HG03439 (cell line): Measurements from ENCODE around the gene ZNF451.
"Not testable (repeated sequence)": the region's sequence is repeated elsewhere in the genome, so short reads cannot be mapped to it uniquely, and the experiment has no call there.

Experiments used
- ATAC-seq: cut with Tn5 transposase; IDR thresholded peaks from one replicate; pipeline ENCODE4 v1.9.1; 2021; ENCODE audit warnings: mild to moderate bottlenecking, moderate library complexity; ENCODE audit not compliant: unreplicated experiment

The ZNF451 gene

DNA sequence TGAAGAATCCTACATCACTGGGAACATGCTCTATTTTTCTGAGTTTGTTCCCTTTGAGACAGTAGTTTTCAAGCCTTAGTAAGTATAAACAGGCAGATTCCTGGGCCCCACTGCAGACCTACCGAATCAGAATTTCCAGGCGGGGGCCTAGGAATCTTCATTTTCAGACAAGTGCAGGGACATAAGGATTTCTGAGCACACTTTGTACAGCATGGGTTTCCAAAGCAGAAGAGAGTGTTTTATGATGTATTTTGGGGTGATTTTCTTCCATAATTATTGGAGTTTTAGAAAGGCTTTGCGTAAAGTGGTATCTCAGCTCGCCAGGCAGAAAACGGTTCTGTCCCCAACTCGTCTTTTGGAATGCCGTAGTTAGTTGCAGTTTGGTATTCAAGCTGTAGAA is 1.4 kb downstream of the ZNF451 start:
- ATAC-seq = not testable (repeated sequence)

GRCh38 chr6:57094689-57095088 is 4.7 kb downstream of the ZNF451 start:
- ATAC-seq = no peak

GRCh38 chr6:57097596-57097995 is 7.6 kb downstream of the ZNF451 start:
- no peak for ATAC-seq

DNA sequence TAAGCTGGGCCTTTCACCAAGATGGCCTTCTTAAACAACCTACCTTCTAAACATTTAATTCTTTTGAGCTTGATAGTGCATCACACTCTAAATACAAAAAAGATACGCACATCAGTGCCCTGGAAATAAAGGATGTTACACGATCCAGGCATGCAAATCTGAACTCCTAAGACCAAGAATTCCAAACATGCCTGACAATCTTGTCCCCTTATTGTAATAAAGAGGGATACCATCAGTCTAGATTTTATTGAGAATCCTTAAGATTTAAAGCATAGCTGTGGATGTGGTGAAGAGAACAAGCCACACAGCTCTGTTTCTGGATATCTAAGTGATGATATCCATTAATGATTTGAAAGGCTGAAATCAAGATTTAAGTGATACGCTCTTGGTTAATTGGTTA is 13.0 kb downstream of the ZNF451 start:
- no peak for ATAC-seq

DNA sequence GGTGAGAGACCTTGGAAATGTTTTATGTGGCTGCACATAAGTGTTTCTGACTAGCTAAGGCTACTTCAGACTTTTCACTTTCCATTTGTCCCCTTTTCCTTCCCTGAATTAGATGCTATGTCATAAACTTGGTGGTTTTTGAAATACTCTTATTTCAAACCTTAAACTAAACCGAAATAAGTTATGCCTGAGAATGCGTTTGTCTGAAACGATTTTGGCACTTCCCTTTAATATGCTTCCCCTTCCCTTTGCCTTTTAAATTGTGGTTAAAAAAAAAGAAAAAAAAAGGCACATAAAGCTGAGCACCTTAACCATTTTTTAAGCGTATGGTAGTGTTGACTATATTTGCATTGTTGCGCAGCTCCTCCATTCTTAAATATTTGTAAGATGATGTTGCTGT is 14.3 kb downstream of the ZNF451 start:
- ATAC-seq = no peak

DNA sequence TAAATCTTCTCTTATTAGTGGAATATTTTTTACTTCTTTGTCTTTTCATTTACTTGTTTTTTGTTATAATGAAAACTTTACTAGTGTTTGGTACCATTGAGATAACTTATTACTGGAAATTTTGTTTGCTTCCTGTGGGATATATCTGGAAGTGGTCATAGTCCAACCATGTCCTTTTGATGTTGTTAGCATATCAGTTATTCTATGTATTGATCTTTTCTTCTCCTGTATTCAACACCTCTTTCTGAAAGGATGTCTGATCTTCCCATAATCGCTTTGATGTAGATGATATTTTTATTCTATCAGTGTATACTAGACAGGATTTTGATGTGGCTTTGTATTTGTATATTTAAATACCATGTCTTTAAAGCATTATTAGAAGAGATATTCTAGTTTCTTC is 17.0 kb downstream of the ZNF451 start:
- ATAC-seq = no peak

DNA sequence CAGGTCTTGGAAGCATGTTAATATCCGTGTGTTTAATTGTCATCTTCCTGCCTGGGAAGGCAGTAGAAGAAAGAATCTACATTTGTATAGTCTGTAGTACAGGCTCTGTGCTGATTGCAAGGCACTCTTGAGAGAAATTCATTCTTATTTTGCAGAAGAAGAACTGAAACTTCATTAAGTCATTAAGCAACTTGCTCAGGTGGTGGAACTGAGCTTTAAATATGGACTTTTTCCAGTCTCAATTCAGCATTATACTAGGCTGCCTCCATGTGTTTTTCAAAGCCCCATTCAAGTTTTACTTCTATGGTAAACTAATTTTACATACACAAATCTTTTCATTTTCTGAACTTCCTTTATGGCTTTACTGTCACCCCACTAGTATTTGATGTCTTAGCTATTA is 18.7 kb downstream of the ZNF451 start:
- peak; percentile 83 for ATAC-seq

DNA sequence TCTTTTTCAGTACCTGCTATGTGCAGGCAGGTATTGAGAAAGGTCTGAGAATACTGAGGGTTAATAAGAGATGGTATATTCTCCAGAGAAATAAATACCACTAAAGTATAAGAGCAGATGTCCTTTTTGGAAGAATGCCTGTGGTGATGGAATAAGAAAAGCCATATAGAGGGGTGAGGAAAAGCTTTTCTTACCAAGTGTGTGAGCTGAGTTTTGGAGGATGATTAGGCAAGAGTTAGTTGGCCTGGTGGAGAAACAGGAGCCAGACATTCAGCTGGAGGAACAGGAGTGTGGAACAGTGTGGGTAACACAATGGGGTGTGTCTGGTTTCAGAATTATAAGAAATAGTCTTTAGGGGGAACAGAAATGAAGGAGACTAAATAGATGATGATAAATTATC is 19.9 kb downstream of the ZNF451 start:
- ATAC-seq = no peak

DNA sequence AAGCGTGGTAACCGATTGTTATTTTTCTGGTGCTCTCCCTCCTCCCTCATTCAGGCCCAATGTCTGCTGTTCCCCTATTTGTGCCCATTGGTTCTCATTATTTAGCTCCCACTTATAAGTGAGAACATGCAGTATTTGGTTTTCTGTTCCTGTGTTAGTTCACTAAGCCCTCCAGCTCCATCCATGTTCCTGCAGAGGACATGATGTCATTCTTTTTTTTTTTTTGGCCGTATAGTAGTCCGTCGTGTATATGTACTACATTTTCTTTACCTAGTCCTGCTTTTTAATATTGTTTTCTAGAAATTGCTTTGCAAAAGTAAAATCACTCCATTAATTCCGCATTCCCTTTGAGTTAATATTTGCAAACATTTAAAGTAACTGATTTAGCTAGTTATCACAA is 23.1 kb downstream of the ZNF451 start:
- ATAC-seq = no peak

- ATAC-seq = no peak
These were observed 26.8 kb downstream of the ZNF451 start for GRCh38 chr6:57116776-57117175.

GRCh38 chr6:57117796-57118195 is 27.8 kb downstream of the ZNF451 start:
- no peak for ATAC-seq

- no peak for ATAC-seq
These were observed 33.1 kb downstream of the ZNF451 start for GRCh38 chr6:57123111-57123510.

DNA sequence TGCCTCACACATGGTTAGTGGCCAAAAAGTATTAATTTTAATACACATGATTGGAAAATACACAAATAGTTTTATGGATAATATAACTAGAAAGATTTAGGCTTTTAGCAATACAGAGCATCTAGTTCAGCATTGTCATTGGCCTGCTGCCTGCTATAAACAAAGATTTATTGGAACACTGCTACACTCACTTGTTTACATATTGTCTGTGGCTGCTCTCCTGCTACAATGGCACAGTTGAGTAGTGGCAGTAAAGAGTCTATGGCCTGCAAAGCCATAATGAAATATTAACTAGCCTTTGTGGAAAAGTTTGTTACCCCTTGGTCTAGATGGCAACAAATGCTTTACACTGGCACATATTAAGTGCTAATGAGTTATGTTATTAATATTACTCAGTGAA is 37.8 kb downstream of the ZNF451 start:
- ATAC-seq = no peak

- ATAC-seq = no peak
These were observed 40.7 kb downstream of the ZNF451 start for GRCh38 chr6:57130661-57131177.

DNA sequence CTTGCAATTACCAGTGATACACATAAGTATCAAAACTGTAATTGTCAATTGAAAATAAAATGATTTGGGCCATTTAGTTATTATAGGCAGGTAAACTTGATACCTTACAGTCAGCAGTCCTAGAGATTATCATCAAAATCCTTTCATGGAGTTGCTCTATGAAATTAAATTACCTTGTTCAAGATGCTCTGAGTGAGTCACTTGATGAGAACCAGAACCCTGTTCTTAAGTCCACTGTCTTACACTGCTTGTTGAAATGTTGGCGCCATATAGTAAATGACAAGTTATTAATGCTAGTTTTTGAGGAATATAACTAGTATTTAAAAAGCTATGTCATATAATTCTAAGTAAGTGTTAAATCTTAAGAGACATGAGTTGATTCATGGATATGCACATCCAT is 45.0 kb downstream of the ZNF451 start:
- no peak for ATAC-seq

DNA sequence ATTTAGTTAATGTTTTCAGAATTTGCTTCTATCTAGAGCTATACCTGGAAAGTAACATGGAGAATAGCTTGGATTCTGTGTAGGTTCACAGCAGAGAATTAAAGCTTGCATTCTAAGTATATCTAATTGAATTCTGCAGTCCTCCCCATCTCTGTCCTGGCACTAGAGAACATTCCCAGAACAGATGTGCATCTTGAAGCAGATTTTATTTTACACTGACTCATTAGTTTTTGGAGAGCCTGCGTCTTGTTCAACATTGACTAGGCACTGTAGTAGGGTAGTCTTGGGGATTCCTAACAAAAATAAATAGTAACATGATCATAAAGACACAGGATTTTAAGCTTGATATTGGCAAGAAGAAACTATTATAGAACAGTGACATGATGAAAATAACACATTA is 45.9 kb downstream of the ZNF451 start:
- no peak for ATAC-seq

GRCh38 chr6:57137350-57137749 is 47.4 kb downstream of the ZNF451 start:
- no peak for ATAC-seq

DNA sequence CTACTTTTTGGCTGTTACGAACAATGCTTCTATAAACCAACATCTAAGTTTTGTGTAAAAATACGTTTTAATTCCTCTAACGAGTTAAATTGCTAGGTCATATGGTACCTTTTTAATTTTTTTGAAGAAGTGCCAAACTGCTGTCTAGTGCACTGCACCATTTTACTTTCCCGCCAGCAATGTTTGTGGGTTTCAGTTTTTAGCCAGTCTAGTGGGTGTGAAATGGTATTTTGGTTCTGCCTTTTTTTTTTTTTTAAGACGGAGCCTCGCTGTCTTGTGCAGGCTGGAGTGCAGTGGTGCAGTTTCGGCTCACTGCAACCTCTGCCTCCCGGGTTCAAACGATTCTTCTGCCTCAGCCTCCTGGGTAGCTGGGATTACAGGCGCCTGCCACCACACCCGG is 48.0 kb downstream of the ZNF451 start:
- ATAC-seq = no peak

DNA sequence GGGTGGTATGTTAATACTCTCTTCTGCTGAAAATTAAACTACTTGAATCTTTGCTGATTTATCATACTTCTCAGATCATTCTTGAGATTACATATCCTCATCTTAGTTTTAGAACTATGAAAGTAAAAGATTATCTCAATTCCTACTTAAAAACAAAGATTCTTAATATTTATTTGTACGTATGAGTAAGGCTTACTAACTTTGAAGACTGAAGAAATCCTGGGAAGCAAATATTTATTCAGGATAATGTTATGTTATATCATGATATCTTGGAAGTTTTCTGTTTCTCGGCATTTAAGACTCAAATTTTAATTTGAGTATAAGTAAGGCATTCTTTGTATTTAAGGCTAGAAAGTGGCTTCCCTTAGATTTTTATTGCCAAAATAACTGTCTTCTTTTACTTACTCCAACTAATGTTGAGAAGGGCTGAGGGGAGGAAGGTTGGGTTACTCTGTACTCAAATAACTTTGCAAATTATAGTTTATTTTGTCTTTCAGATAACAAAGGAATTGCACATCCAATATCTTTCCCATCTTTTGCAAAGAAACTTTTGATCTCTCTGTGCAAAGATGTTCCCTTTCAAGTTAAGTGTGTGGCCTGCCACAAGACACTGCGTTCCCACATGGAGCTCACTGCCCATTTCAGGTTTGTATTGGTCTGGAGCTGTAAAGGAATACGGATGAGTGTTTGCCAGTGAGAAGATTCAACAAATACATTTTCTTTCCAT is 51.6 kb downstream of the ZNF451 start:
- ATAC-seq = no peak

- ATAC-seq = no peak
These were observed 52.2 kb downstream of the ZNF451 start for GRCh38 chr6:57142178-57142525.

DNA sequence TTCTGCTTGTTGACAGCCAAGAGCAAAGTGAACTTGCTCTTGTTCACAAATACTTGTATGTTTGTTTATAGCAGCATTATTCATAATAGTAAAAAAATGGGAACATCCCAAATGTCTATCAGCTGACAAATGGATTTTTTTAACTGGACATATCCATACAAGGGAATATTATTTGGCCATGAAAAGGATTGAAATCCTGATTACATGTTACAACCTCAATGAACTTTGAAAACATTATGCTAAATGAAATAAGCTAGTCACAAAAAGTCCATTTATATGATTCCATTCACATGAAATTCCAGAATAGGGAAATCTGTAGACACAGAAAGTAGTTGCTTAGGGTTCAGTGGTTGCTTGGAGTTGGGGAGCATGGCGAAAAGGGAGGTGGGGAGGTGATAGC is 53.7 kb downstream of the ZNF451 start:
- no peak for ATAC-seq

DNA sequence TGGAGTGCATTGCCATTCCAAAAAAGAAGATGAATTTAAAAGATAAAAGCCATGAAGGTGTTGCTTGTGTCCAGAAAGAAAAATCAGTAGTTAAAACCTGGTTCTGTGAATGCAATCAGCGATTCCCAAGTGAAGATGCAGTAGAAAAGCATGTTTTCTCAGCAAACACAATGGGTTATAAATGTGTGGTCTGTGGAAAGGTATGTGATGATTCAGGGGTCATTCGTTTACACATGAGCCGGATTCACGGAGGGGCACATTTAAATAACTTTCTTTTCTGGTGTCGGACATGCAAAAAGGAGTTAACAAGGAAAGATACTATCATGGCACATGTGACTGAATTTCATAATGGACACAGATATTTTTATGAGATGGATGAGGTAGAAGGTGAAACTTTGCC is 57.4 kb downstream of the ZNF451 start:
- no peak for ATAC-seq
